Raji (cell line): ENCODE data around the gene ATXN1.

Experiments
- POLR2A ChIP-seq: IDR thresholded peaks from 2 replicates; pipeline ENCODE4 v1.6.1; 2011; ENCODE audit warnings: low read depth, low read length, control low read depth; ENCODE audit not compliant: insufficient read depth

The ATXN1 gene

DNA sequence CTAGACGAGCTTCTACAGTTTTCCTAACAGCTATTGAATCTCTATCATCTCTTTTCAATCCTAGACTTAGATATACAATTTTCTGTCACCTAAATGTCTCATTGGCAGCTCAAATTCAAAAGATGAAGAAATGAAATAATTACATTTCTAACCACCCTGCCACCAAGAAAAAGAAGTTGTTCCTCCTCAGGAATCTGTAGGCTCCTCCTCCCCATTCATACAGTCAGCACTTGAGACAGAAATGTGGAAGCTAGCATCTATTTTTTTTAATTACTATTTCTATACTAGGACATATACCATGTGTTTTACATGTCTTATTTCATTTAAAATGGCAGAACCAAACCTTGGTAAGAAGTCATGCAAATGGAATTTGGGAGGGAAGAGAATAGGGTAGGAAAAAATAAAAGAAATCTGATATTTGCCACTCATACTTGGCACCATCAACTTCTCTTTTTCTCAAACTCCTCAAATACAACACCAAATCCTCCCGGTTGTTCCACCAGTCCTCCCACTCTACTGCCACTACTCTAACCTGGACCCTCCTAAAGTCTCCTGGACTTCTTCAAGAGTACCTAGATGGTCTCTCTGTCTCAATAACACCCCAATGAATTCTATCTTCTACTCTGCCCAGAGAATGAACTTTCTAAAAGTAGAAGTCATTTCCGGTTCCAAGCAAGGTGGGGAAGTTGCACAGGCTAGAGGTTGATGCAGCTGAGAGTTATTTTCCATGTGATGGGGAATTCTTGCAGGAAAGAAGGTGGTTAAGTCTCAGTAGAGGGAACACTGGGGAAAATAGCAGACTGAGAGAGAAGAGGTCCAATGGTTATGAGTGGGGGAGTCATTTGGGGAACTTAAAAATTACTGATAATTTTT lies 54.1 kb downstream of the ATXN1 start:
- no peak for TF ChIP-seq POLR2A

DNA sequence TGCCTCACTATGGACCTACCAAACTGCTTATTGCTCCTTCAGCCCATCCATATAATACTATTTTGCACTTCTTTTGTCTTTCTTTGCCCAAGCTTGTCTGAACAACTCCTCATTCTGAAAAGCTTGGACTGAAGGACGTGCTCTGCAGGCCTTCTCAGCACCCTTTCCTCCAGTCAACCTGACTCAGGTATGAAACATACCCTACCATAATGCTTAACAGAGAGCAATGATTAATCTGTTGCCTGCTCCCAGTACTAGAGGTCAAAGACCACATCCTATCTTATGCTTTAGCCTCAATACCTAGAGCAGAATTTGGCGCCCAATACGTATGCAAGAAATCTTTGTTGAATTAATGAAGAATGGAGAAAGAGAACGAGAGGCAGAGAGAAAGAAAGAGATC lies 55.2 kb downstream of the ATXN1 start:
- no peak for TF ChIP-seq POLR2A

DNA sequence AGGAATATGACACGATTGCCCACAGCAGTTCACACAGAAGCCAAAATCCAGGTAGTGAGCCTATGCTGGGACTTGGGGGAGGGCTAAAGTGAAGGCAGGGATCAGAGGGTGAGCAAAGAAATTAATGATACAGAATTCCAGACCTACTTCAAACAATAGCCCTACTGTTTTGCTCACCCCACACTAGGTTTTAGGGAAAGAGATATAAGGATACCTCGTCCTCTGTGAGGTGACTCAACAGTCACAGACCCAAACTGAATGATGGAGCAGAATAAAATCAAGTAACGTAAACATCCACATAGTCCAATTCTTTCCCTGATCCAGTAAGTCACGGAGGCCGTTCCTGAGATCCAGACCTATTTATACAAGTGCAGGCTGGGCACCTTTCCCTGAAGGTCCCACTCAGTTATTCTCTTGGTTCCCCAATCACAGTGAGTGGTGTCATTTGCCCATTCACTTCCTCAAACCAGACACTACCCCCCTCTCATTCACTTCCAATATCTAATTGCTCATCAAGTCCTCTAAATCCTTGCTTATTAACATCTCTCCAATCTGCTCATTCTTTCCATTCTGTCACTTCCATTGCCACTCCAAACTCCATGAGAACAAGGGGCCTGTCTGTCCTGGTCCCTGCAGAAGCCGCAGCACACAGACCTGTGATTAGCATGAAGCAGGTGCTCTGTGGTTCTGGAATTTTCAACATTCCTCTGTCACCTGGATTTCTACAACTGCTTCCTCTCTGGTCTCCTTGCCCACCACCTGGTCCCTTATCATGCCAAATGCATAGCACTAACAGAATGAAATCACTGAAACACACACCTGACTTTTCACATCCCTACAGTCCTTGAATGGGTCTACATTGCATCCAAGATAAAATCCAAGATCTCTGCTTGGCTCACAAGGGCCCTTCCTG lies 55.9 kb downstream of the ATXN1 start:
- TF ChIP-seq POLR2A = no peak

DNA sequence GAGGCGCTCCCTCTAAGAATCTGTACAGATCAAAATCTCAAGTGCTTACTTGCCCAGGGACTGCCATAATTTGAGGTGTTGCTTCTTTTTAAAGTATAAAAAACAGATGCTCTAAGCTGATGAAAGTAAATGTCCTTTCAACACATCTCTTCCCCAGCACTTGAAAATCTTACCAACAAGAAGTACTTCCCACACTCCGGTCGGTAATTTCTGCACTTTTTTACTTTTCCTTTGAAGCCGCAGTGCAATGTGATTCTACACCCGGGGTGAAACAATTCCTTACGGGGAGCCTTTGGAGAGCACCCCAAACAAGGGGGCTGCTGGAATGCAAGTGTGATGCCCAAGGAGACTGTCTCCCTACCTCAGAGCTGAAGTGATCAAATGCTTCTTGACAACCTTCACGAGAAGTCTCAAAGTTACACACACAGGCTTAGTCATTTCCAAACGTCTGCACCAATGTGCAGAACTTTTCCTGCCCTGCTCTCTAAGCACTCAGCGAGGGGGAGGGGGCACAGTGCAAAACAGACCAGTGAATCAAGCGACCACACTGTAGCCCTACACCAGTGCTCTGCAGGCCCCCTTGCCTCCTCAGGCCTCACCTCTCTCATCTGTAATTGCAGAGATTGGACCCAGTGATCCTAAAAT lies 56.7 kb downstream of the ATXN1 start:
- no peak for TF ChIP-seq POLR2A

GRCh38 chr6:16700916-16701234 lies 60.4 kb downstream of the ATXN1 start:
- no peak for TF ChIP-seq POLR2A

- no peak for TF ChIP-seq POLR2A
Measured at GRCh38 chr6:16700202-16700915, 60.9 kb downstream of the ATXN1 start.

DNA sequence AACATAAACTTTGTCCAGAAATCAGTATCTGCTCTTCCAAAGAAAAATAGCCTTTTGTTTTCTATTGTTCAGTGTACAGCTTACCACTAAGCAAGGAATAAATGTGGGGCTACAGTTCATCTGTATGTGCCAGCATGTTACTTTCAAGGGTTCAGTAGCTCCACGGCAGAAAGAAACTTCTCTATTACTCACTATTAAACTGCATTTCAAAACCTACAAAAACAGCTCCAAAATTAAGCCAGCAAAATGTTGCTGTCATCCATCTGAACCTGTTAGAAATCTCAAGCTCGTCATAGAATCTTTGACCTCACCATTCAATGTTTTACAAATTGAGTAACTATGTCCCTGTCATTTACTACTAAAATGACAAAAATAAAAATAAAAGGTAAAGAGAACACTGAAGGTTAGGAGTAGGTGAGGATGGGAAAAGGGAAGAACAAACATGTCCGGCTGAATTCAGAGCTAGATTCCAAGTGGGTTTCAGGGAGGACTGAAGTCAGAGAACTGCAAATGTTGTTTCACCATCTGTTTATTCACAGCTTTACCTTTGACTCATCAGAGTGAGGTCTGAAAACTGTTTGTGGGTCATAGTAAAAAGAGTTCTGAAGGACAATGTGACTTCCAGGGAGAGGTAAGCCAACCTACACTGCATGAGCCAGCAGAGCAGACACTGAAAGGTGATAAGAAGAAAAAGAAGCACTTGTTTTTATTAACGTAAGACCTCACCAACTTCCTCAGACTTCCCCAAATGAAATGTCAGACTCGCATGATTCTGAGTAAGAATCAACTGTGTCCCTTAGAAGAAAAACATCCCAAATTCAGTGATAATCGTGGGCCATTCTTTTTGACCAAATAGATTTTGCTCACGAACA lies 62.0 kb downstream of the ATXN1 start:
- TF ChIP-seq POLR2A = no peak

GRCh38 chr6:16698162-16698533 lies 63.1 kb downstream of the ATXN1 start:
- TF ChIP-seq POLR2A = no peak

DNA sequence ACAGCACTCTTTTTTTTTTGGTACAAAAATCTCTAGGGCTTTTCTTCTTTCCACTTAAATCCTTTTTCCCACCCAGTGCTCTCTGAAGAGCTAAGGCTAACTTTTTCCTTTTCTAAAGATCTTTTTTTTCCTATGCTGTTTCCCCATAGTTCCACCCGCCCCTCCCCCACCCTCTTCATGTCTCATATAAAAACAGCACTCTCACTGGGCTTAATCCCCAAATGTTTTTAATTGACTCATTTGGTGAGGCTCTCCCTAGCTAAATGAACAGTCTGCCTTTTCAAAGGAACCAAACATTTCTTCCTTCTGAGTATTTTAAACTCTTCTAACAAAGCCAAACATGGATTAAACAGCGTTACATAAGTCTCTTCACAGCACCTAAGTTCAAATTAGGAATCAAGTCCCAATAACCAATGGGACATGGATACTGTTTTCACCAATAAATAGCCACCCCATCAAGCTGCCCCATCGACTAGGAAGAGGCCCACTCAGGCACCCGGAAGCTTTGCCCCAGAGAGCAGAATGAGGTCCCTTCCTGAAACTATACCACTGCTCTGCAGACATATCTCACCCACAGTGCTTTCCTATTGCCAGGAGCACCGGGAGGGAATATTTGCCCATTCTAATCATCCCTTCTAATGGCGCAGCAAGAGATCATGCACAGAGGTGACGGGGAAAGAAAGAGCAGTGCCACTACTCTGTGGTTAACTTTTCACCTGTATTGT lies 63.7 kb downstream of the ATXN1 start:
- TF ChIP-seq POLR2A = no peak

DNA sequence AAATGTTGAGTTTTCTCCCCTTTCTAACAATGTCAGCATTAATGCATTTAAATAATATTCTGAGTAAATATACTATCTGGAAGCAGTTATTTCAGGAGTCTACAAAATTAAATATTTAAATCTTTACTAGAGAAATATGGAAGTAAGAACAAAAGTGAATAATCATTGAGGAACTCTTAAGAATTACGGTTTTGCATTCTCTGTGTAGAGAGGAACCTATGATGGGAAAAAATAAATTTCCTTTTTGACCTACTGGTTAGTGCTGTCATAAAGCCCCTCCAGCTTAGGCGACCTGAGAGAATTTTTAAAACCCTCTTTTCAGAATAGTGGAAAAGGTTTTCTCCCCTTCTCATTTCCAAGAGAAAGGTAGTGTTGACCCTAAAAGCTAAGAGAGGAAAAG lies 64.8 kb downstream of the ATXN1 start:
- no peak for TF ChIP-seq POLR2A

DNA sequence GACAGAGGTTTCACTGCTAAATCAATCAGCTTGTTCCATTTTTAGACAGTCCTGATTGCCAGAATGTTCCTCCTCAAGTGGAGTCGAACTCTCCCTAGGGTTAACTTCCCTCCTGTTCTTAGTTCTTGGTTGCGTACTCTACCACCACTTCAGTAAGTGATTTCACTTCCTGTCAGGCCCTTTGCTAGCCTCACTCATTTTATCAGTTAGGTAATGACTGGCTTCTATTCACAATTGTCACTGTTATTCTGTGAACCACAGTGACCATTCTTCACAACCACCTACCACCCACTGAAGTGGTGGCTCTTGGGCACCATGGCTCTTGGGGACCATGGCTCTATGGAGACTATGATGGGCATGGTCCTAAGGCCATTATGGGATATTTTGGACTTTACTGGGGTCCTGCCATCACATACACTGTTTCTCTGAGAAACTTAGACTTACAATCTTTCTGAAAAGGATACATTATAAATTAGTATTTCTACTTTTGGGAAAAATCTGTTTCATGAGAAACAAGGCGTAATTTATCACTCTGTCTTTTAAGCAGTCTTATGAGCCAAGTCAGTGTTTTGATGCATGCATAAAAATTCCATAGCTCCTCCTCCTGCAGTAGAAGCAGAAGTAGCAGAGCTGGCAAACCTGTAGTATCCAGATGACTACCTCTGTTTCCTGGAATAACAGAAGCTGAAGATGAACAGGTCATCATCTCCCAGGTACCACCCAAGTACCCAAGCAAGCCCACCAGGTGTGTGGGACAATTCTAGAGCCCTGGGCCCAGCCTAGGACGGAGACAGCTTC lies 66.3 kb downstream of the ATXN1 start:
- TF ChIP-seq POLR2A = no peak

DNA sequence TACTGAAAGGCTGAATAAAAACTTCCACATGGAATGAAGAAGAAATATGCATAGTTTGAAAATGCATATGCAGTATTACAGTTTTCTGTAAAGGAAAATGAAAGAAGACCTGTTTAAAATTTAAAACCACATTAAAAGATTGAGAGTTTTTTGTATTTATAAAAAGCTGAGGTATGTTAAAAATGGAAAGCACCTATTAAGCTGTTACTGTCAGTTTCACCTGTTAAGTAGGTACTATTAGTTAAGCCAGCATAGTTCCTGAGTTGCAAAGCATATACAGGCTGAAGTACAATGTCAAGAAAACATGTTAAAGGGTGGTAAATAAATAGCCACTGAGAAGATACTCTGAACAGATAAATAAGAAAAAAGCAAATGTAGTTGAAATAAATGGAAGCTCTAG lies 69.9 kb downstream of the ATXN1 start:
- TF ChIP-seq POLR2A = no peak
